K562 (cell line): ENCODE data around the gene NR1H2. TPM values are rescaled to one million over a fixed set of nuclear protein-coding genes. Genes with fewer than 3 reads are reported as not detected.
A peak's percentile ranks its signal among the peaks of the same experiment; 100 is the strongest.

ENCODE experiments used
- ATF1 ChIP-seq, 2 experiments: fragments of 450-650 bp in 1 of 2; IDR thresholded peaks; 2 replicates each; pipeline ENCODE4 v1.6.1; 2016; ENCODE audit warnings: missing compliant biosample characterization in 1 of 2, missing genetic modification characterization in 1 of 2
- FOXM1 ChIP-seq, 2 experiments: fragments of 450-650 bp in 1 of 2; sonication (generic) in 1 of 2; formaldehyde crosslinking in 1 of 2; IDR thresholded peaks; 2 replicates each; pipeline versions ENCODE4 v1.6.1 to v1.9.0; 2017 to 2022; ENCODE audit warnings: low read depth in 2 of 2, mild to moderate bottlenecking in 2 of 2, missing genetic modification reagents in 1 of 2, moderate library complexity in 1 of 2
- NCOA1 ChIP-seq: fragments of 450-650 bp; IDR thresholded peaks from 2 replicates; pipeline ENCODE4 v1.6.1; 2016; ENCODE audit warnings: low read depth
- PHTF2 ChIP-seq: fragments of 250-450 bp; sonication (Bioruptor Pico); IDR thresholded peaks from 2 replicates; pipeline ENCODE4 v1.5.0; 2021; ENCODE audit warnings: mild to moderate bottlenecking
- POLR2AphosphoS5 ChIP-seq: IDR thresholded peaks from 2 replicates; pipeline ENCODE4 v1.6.1; 2011; ENCODE audit warnings: mild to moderate bottlenecking, low read depth, low read length, moderate library complexity; ENCODE audit not compliant: control insufficient read depth, insufficient read depth
- ZFP36 ChIP-seq: fragments of 150-350 bp; IDR thresholded peaks from 2 replicates; pipeline ENCODE4 v1.6.1; 2018; ENCODE audit warnings: low read length, low read depth; ENCODE audit not compliant: partially characterized antibody
- ZNF121 ChIP-seq: sonication (generic); formaldehyde crosslinking; conservative IDR thresholded peaks from 2 replicates; pipeline ENCODE4 v1.8.0; 2022; ENCODE audit warnings: missing genetic modification reagents
- ZNF23 ChIP-seq: fragments of 250-450 bp; sonication (Bioruptor Pico); IDR thresholded peaks from 2 replicates; pipeline ENCODE4 v1.4.0; 2020; ENCODE audit warnings: mild to moderate bottlenecking
- ZNF239 ChIP-seq: fragments of 250-450 bp; sonication (Bioruptor Pico); IDR thresholded peaks from 2 replicates; pipeline ENCODE4 v1.4.0; 2020; ENCODE audit warnings: mild to moderate bottlenecking
- polyA plus RNA-seq, 8 experiments: library from polyadenylated mRNA; depleted of rRNA in 4 of 8; stranded (reverse) in 5 of 8; unstranded in 3 of 8; fragments of >200 nt; fragmentation: Nextera tagmentation in 2 of 8; fragmentation: Illumina TruSeq in 1 of 8; extraction: Ambion mirVana in 2 of 8; extraction: Trizol in 1 of 8; gene quantifications; 2 replicates each; pipeline versions ENCODE4 v1.2.1 to v1.2.3, GENCODE V29; 2011 to 2014; ENCODE audit warnings: inconsistent platforms in 1 of 8, missing spikeins in 1 of 8
- total RNA-seq, 7 experiments: library from RNA; depleted of rRNA in 6 of 7; stranded (reverse); fragments of >200 nt in 6 of 7; fragmentation: Illumina TruSeq in 2 of 7; extraction: Trizol in 2 of 7; gene quantifications; 2 replicates each; pipeline versions ENCODE4 v1.2.1 to v1.2.3, GENCODE V29; 2011 to 2021; ENCODE audit warnings: low replicate concordance in 1 of 7
- TF ChIP-seq, protein P1 (sequence below): fragments of 450-650 bp; conservative IDR thresholded peaks from 2 replicates; pipeline ENCODE4 v1.6.1; 2016; ENCODE audit warnings: missing genetic modification characterization, low read depth, mild to moderate bottlenecking, control low read depth, missing compliant biosample characterization
- TF ChIP-seq, protein P2 (sequence below): sonication (generic); formaldehyde crosslinking; IDR thresholded peaks from 2 replicates; pipeline ENCODE4 v1.8.0; 2022; ENCODE audit warnings: mild to moderate bottlenecking, missing genetic modification reagents
- TF ChIP-seq, protein P3 (sequence below): fragments of 450-650 bp; IDR thresholded peaks from 2 replicates; pipeline ENCODE4 v1.6.1; 2017; ENCODE audit warnings: mild to moderate bottlenecking, moderate library complexity

Gene NR1H2
- total and polyA plus RNA-seq, 9 of the 15 experiments (the other 6 are each of a cell fraction or from before 2014, with no cell fraction given): 0.11 to 73.8 (median 24.0) TPM

- TF ChIP-seq, protein P1, sequence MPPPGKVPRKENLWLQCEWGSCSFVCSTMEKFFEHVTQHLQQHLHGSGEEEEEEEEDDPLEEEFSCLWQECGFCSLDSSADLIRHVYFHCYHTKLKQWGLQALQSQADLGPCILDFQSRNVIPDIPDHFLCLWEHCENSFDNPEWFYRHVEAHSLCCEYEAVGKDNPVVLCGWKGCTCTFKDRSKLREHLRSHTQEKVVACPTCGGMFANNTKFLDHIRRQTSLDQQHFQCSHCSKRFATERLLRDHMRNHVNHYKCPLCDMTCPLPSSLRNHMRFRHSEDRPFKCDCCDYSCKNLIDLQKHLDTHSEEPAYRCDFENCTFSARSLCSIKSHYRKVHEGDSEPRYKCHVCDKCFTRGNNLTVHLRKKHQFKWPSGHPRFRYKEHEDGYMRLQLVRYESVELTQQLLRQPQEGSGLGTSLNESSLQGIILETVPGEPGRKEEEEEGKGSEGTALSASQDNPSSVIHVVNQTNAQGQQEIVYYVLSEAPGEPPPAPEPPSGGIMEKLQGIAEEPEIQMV: no peak
- TF ChIP-seq, protein P2, sequence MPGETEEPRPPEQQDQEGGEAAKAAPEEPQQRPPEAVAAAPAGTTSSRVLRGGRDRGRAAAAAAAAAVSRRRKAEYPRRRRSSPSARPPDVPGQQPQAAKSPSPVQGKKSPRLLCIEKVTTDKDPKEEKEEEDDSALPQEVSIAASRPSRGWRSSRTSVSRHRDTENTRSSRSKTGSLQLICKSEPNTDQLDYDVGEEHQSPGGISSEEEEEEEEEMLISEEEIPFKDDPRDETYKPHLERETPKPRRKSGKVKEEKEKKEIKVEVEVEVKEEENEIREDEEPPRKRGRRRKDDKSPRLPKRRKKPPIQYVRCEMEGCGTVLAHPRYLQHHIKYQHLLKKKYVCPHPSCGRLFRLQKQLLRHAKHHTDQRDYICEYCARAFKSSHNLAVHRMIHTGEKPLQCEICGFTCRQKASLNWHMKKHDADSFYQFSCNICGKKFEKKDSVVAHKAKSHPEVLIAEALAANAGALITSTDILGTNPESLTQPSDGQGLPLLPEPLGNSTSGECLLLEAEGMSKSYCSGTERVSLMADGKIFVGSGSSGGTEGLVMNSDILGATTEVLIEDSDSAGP (CRISPR knock-in tag): no peak
- TF ChIP-seq NCOA1: no peak
- TF ChIP-seq ZNF23 (CRISPR knock-in tag): no peak
- TF ChIP-seq ZNF121 (CRISPR knock-in tag): peak; percentile 79
- no peak for TF ChIP-seq PHTF2 (CRISPR knock-in tag)
- TF ChIP-seq ATF1 (CRISPR knock-in tag; IDR thresholded peaks at IDR 0.05): no peak
- TF ChIP-seq ATF1 (tag; IDR thresholded peaks at IDR 0.05): no peak
- no peak for TF ChIP-seq FOXM1 (IDR thresholded peaks at IDR 0.05; ENCODE audit: low read depth)
- TF ChIP-seq FOXM1 (CRISPR knock-in tag; IDR thresholded peaks at IDR 0.05; ENCODE audit: low read depth): no peak
- TF ChIP-seq, protein P3, sequence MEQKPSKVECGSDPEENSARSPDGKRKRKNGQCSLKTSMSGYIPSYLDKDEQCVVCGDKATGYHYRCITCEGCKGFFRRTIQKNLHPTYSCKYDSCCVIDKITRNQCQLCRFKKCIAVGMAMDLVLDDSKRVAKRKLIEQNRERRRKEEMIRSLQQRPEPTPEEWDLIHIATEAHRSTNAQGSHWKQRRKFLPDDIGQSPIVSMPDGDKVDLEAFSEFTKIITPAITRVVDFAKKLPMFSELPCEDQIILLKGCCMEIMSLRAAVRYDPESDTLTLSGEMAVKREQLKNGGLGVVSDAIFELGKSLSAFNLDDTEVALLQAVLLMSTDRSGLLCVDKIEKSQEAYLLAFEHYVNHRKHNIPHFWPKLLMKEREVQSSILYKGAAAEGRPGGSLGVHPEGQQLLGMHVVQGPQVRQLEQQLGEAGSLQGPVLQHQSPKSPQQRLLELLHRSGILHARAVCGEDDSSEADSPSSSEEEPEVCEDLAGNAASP: no peak
- no peak for TF ChIP-seq ZFP36
- TF ChIP-seq POLR2AphosphoS5: no peak
- TF ChIP-seq ZNF239 (CRISPR knock-in tag): no peak
- TF ChIP-seq, all 486 proteins: peak for 3
These were observed 35.1 kb upstream of the NR1H2 start (continued) for GRCh38 chr19:50341091-50341564.
